Psoas muscle (tissue), 8 donors: ENCODE measurements around the gene RETREG1. TPM values are rescaled to one million over a fixed set of nuclear protein-coding genes. Genes with fewer than 3 reads are reported as not detected.
"Not testable (repeated sequence)": the region's sequence is repeated elsewhere in the genome, so short reads cannot be mapped to it uniquely, and the experiment has no call there.

Experiments used
- ATAC-seq, 4 donors: fragments of 200-7000 bp; cut with Tn5 transposase; one replicate each; pipeline ENCODE4 v1.9.1; 2020; ENCODE audit warnings: moderate library complexity in 3 of 4, mild to moderate bottlenecking in 2 of 4
- DNase-seq, 2 donors: peaks; one replicate each; pipeline ENCODE4 v3.0.0-alpha.2; 2020
- H3K27ac ChIP-seq: fragments of 200-600 bp; one replicate; pipeline ENCODE4 v1.8.0; 2022
- H3K27me3 ChIP-seq, 3 donors: fragments of 200-600 bp in 1 of 3; one replicate each; pipeline versions ENCODE4 v1.6.1 to v1.8.0; 2013 to 2022; ENCODE audit warnings: low read length in 2 of 3, mild to moderate bottlenecking in 2 of 3, moderate library complexity in 1 of 3; ENCODE audit not compliant: insufficient read depth in 3 of 3
- H3K36me3 ChIP-seq, 2 donors: fragments of 200-600 bp in 1 of 2; one replicate each; pipeline versions ENCODE4 v1.6.1 to v1.8.0; 2013 to 2022; ENCODE audit warnings: low read depth in 1 of 2, mild to moderate bottlenecking in 1 of 2, moderate library complexity in 1 of 2; ENCODE audit not compliant: insufficient read depth in 1 of 2
- H3K4me1 ChIP-seq: fragments of 200-600 bp; one replicate; pipeline ENCODE4 v1.8.0; 2022
- H3K4me3 ChIP-seq: fragments of 200-600 bp; one replicate; pipeline ENCODE4 v1.8.0; 2022; ENCODE audit warnings: mild to moderate bottlenecking
- H3K9me3 ChIP-seq: fragments of 200-600 bp; one replicate; pipeline ENCODE4 v1.8.0; 2022
- WGBS, 3 donors: extraction: QIAGEN DNeasy Blood & Tissue Kit; methylation state at CpG; one replicate each; pipeline versions ENCODE4 v1.1.6 to v1.1.7; 2013; 5-methylcytosine and 5-hydroxymethylcytosine counted together
- intact Hi-C, 2 donors: fragments of 100-400 bp; cut with DNase I; formaldehyde crosslinking; loops; one replicate each; pipeline versions ENCODE4 v1.11.0 to v1.14.2; 2022
- polyA plus RNA-seq, 3 donors: library from polyadenylated mRNA; stranded (reverse); fragments of 200-250 nt; gene quantifications; one replicate each; pipeline ENCODE4 v1.2.3, GENCODE V29; 2013
- total RNA-seq, 4 donors: library from RNA; stranded (reverse); fragmentation: NEBNext Ultra II Directional in 2 of 4; extraction: Animal tissue kit (Norgen Biotek cat#: 25700) in 2 of 4; gene quantifications; one replicate each; pipeline versions ENCODE4 v1.2.1 to v1.2.4, GENCODE V29; 2021 to 2023
- TF ChIP-seq, protein P1 (sequence below): fragments of 200-600 bp; IDR thresholded peaks from one replicate; pipeline ENCODE4 v1.8.0; 2022; ENCODE audit warnings: antibody characterized with exemption
- donor health status: healthy with polysubstance abuse.
- donor health status: DM: no; HTN: no; CAD: no; lungs with moderate emphysema.
- donor health status: Bipolar disorder and iron deficiency.
- donor health status: healthy.
- donor health status: DM: yes; HTN: yes; CAD: no.
- donor health status: DM: no; HTN: no; CAD: no.
- donor health status: DM: no; HTN: no; CAD: no.
- donor health status: DM: yes; HTN: yes; CAD: no.

RETREG1 gene
- total and polyA plus RNA-seq, 7 donors = 2.1 to 252 (median 191) TPM

DNA sequence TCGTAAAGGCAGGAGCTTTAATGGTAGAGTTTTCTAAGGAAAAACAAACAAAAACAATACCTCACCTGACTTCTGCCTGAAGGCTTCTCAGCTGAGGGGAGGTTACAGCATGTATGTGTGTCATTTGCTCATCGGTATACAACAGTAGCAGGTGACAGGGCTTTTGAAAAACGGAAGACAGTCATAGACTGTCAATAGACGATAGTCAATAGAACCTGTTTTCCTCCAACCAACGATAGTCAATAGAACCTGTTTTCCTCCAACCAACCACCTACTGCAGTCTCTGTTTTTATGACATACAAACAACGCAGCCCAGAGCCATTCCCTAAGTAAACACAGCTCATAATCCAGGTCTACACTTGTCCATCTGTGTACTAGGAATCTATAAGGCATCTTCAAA lies 74.6 kb downstream of the RETREG1 start:
- Histone ChIP-seq H3K4me3 (no peak overlapping the region), H3K9me3 (no peaks in the 10 kb centered on the region), H3K4me1 (peaks cover 59% of the 10 kb centered on the region), H3K27me3 (no peaks in the 10 kb centered on the region), H3K27ac (peak overlapping the region; percentile 84), H3K36me3 (no peaks in the 10 kb centered on the region)
- ATAC-seq (no peak), DNase-seq (no peak)
- TF ChIP-seq, protein P1, sequence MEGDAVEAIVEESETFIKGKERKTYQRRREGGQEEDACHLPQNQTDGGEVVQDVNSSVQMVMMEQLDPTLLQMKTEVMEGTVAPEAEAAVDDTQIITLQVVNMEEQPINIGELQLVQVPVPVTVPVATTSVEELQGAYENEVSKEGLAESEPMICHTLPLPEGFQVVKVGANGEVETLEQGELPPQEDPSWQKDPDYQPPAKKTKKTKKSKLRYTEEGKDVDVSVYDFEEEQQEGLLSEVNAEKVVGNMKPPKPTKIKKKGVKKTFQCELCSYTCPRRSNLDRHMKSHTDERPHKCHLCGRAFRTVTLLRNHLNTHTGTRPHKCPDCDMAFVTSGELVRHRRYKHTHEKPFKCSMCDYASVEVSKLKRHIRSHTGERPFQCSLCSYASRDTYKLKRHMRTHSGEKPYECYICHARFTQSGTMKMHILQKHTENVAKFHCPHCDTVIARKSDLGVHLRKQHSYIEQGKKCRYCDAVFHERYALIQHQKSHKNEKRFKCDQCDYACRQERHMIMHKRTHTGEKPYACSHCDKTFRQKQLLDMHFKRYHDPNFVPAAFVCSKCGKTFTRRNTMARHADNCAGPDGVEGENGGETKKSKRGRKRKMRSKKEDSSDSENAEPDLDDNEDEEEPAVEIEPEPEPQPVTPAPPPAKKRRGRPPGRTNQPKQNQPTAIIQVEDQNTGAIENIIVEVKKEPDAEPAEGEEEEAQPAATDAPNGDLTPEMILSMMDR = no peak
- intact Hi-C loops = loop anchor here in 1 of 2 donors (5.0 kb wide), 1 partner anchor 45 kb away; no protein-coding TSS in a partner anchor
- 89 to 92% (median 92%) methylated on average over 6 of the region's 6 CpGs for WGBS, 3 donors

- Histone ChIP-seq H3K27ac (peak overlapping the region; percentile 84), H3K4me1 (peaks cover 59% of the 10 kb centered on the region)
- H3K9me3 ChIP-seq, ATAC-seq, H3K27me3 ChIP-seq, DNase-seq, H3K4me3 ChIP-seq, H3K36me3 ChIP-seq: not testable (repeated sequence)
- intact Hi-C loops = loop anchor here in 1 of 2 donors (5.0 kb wide), 1 partner anchor 44 kb away; no protein-coding TSS in a partner anchor
Observed at GRCh38 chr5:16541592-16541991, 75.2 kb downstream of the RETREG1 start.

DNA sequence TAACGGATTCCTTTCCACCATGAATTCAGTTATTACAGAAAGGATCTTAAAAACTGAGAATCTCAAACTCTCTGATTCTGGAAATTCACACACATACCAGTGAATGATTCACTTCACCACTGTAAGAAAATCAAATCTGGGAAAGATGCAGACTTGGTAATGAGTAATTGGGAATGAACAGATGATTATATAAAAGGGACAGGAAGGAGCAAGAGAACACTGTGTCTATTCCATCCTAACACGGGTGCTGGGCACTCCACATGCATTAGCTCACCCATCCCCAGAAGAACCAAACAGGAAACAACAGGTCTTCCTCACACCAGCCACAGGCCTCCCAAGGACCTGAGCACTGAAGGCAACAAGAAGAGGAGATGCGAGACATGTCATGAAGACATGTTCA lies 76.4 kb downstream of the RETREG1 start:
- Histone ChIP-seq H3K4me1 (peaks cover 55% of the 10 kb centered on the region), H3K27ac (peak overlapping the region; percentile 95), H3K4me3 (no peak overlapping the region), H3K36me3 (no peaks in the 10 kb centered on the region), H3K9me3 (no peaks in the 10 kb centered on the region), H3K27me3 (no peaks in the 10 kb centered on the region)
- 72 to 88% (median 86%) methylated on average over 3 of the region's 3 CpGs for WGBS, 3 donors
- no peak for DNase-seq
- intact Hi-C loops = loop anchor here in 1 of 2 donors (5.0 kb wide), 1 partner anchor 43 kb away; no protein-coding TSS in a partner anchor
- TF ChIP-seq, protein P1 = no peak
- ATAC-seq = no peak

DNA sequence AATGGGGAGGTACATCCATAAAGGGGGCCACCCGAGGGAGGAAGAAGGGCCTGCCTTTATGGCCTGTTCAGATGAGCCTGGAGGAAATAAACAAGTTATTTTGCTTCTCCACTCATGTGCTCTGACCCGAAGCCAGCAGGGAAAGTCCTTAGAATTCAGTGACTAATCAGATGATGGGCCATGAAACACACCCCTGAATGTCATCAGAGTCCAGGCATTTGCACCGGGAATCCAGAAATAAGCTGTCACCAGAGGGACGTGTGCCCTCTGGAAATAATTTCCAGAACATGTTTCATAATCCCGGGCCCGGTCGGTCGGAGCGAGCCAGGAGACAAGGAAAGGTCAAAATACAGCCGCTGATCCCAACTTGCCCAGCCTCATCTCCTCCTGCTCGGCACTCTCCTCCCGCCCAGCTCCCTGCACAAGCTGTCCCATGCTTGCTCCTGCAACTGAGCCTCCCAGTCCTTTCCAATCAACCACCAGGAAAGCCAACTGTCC lies 77.6 kb downstream of the RETREG1 start:
- Histone ChIP-seq H3K27ac (peak overlapping the region; percentile 95), H3K4me1 (peaks cover 43% of the 10 kb centered on the region), H3K4me3 (peak overlapping the region; percentile 43), H3K27me3 (no peaks in the 10 kb centered on the region), H3K9me3 (no peaks in the 10 kb centered on the region), H3K36me3 (no peaks in the 10 kb centered on the region)
- ATAC-seq (peak; percentile 89 to 94 (median 93)), DNase-seq (peak; percentile 79 to 93)
- intact Hi-C loops = loop anchor here in 1 of 2 donors (2.0 kb wide), 1 partner anchor 30 kb away; no protein-coding TSS in a partner anchor
- 16 to 20% (median 18%) methylated on average over 12 of the region's 12 CpGs for WGBS, 3 donors
- TF ChIP-seq, protein P1 = no peak

GRCh38 chr5:16538006-16538405 lies 78.8 kb downstream of the RETREG1 start:
- DNase-seq (peak in 1 of 2 donors; percentile 72), ATAC-seq (peak in 3 of 4 donors; percentile 14 to 53 (median 38))
- 22 to 26% (median 25%) methylated on average over 8 of the region's 8 CpGs for WGBS, 3 donors
- TF ChIP-seq, protein P1 = no peak
- intact Hi-C loops = loop anchor here in 1 of 2 donors (2.0 kb wide), 1 partner anchor 29 kb away; no protein-coding TSS in a partner anchor
- Histone ChIP-seq H3K4me1 (peaks cover 43% of the 10 kb centered on the region), H3K27ac (peak overlapping the region; percentile 95), H3K27me3 (no peaks in the 10 kb centered on the region), H3K36me3 (no peaks in the 10 kb centered on the region), H3K9me3 (no peaks in the 10 kb centered on the region), H3K4me3 (peak overlapping the region; percentile 42)
